Measurements from ENCODE around the gene FBF1. TPM values are rescaled to one million over a fixed set of nuclear protein-coding genes. Genes with fewer than 3 reads are reported as not detected.

The FBF1 gene
- total and polyA plus RNA-seq, 10 donors: 5.2 to 16.0 (median 10.0) TPM

- no peaks in the 10 kb centered on the region for H3K27me3 ChIP-seq (replicated peaks in 1 of 7)
- WGBS, 5 donors: 50 to 67% (median 63%) methylated on average over 6 of the region's 6 CpGs
- TF ChIP-seq POLR2A (IDR thresholded peaks at IDR 0.05) (no peak), POLR2AphosphoS5 (IDR thresholded peaks at IDR 0.05) (no peak), CTCF (IDR thresholded peaks at IDR 0.05 in 8 of 11, conservative IDR thresholded peaks at IDR 0.05 in 3 of 11) (no peak)
- peaks cover 0 to 22% (median 16%) of the 10 kb centered on the region in 6 donors for H3K4me1 ChIP-seq
- H3K4me3 ChIP-seq: peak overlapping the region in 6 of 8 donors; percentile 59 to 96 (median 74)
- intact Hi-C loops (cut with DNase I; ENCODE audit: low total_unique reads): no loop called here
- peaks cover 0 to 39% (median 9%) of the 10 kb centered on the region in 6 donors for H3K36me3 ChIP-seq
- H3K27ac ChIP-seq: peak overlapping the region in 5 of 8 donors; percentile 66 to 89 (median 80)
- no peaks in the 10 kb centered on the region for H3K9me3 ChIP-seq
- DNase-seq: no peak
Observed at GRCh38 chr17:75941442-75941819, 589 bp upstream of the FBF1 start.

GRCh38 chr17:75937652-75938051, 3.2 kb downstream of the FBF1 start:
- peaks cover 0 to 22% (median 16%) of the 10 kb centered on the region in 6 donors for H3K4me1 ChIP-seq
- H3K27ac ChIP-seq: no peak overlapping the region
- WGBS, 5 donors: 73 to 82% (median 77%) methylated on average over 13 of the region's 13 CpGs
- intact Hi-C loops (cut with DNase I; ENCODE audit: low total_unique reads): no loop called here
- H3K27me3 ChIP-seq (replicated peaks in 1 of 7): no peaks in the 10 kb centered on the region
- peak in 1 of 3 donors; percentile 25 for TF ChIP-seq POLR2AphosphoS5 (IDR thresholded peaks at IDR 0.05)
- TF ChIP-seq POLR2A (IDR thresholded peaks at IDR 0.05): no peak
- no peak overlapping the region for H3K4me3 ChIP-seq
- H3K9me3 ChIP-seq: no peaks in the 10 kb centered on the region
- H3K36me3 ChIP-seq: peaks cover 0 to 3% (median 0%) of the 10 kb centered on the region in 6 donors
- DNase-seq: no peak

GRCh38 chr17:75933808-75934207, 7.0 kb downstream of the FBF1 start:
- Histone ChIP-seq H3K9me3 (no peaks in the 10 kb centered on the region), H3K36me3 (no peaks in the 10 kb centered on the region), H3K4me1 (no peaks in the 10 kb centered on the region), H3K27me3 (replicated peaks in 1 of 7) (no peaks in the 10 kb centered on the region), H3K4me3 (no peak overlapping the region), H3K27ac (no peak overlapping the region)
- 86 to 93% (median 93%) methylated on average over 4 of the region's 4 CpGs for WGBS, 5 donors
- TF ChIP-seq POLR2AphosphoS5 (IDR thresholded peaks at IDR 0.05) (no peak), CTCF (IDR thresholded peaks at IDR 0.05 in 8 of 11, conservative IDR thresholded peaks at IDR 0.05 in 3 of 11) (no peak), POLR2A (IDR thresholded peaks at IDR 0.05) (no peak)
- no peak for DNase-seq
- intact Hi-C loops (cut with DNase I; ENCODE audit: low total_unique reads): no loop called here

GRCh38 chr17:75932852-75933251, 8.0 kb downstream of the FBF1 start:
- DNase-seq: no peak
- WGBS, 5 donors: 83 to 96% (median 94%) methylated on average over 5 of the region's 5 CpGs
- intact Hi-C loops (cut with DNase I; ENCODE audit: low total_unique reads): no loop called here

More at GRCh38 chr17:75932852-75933251, 8.0 kb downstream of the FBF1 start:
- H3K4me3 ChIP-seq: no peak overlapping the region
- no peaks in the 10 kb centered on the region for H3K27me3 ChIP-seq (replicated peaks in 1 of 7)
- H3K36me3 ChIP-seq: no peaks in the 10 kb centered on the region
- no peaks in the 10 kb centered on the region for H3K9me3 ChIP-seq
- TF ChIP-seq CTCF (IDR thresholded peaks at IDR 0.05 in 8 of 11, conservative IDR thresholded peaks at IDR 0.05 in 3 of 11) (no peak), POLR2AphosphoS5 (IDR thresholded peaks at IDR 0.05) (no peak), POLR2A (IDR thresholded peaks at IDR 0.05) (no peak)
- no peaks in the 10 kb centered on the region for H3K4me1 ChIP-seq
- no peak overlapping the region for H3K27ac ChIP-seq
